Psoas muscle (tissue), 8 donors: ENCODE measurements around the gene TMEM179. TPM values are rescaled to one million over a fixed set of nuclear protein-coding genes. Genes with fewer than 3 reads are reported as not detected.

Experiments used
- ATAC-seq, 4 donors: fragments of 200-7000 bp; cut with Tn5 transposase; one replicate each; pipeline ENCODE4 v1.9.1; 2020; ENCODE audit warnings: moderate library complexity in 3 of 4, mild to moderate bottlenecking in 2 of 4
- DNase-seq, 2 donors: peaks; one replicate each; pipeline ENCODE4 v3.0.0-alpha.2; 2020
- H3K27ac ChIP-seq: fragments of 200-600 bp; one replicate; pipeline ENCODE4 v1.8.0; 2022
- H3K27me3 ChIP-seq, 3 donors: fragments of 200-600 bp in 1 of 3; one replicate each; pipeline versions ENCODE4 v1.6.1 to v1.8.0; 2013 to 2022; ENCODE audit warnings: low read length in 2 of 3, mild to moderate bottlenecking in 2 of 3, moderate library complexity in 1 of 3; ENCODE audit not compliant: insufficient read depth in 3 of 3
- H3K36me3 ChIP-seq, 2 donors: fragments of 200-600 bp in 1 of 2; one replicate each; pipeline versions ENCODE4 v1.6.1 to v1.8.0; 2013 to 2022; ENCODE audit warnings: low read depth in 1 of 2, mild to moderate bottlenecking in 1 of 2, moderate library complexity in 1 of 2; ENCODE audit not compliant: insufficient read depth in 1 of 2
- H3K4me1 ChIP-seq: fragments of 200-600 bp; one replicate; pipeline ENCODE4 v1.8.0; 2022
- H3K4me3 ChIP-seq: fragments of 200-600 bp; one replicate; pipeline ENCODE4 v1.8.0; 2022; ENCODE audit warnings: mild to moderate bottlenecking
- H3K9me3 ChIP-seq: fragments of 200-600 bp; one replicate; pipeline ENCODE4 v1.8.0; 2022
- CTCF ChIP-seq: fragments of 200-600 bp; IDR thresholded peaks from one replicate; pipeline ENCODE4 v1.8.0; 2022; ENCODE audit warnings: antibody characterized with exemption
- WGBS, 3 donors: extraction: QIAGEN DNeasy Blood & Tissue Kit; methylation state at CpG; one replicate each; pipeline versions ENCODE4 v1.1.6 to v1.1.7; 2013; 5-methylcytosine and 5-hydroxymethylcytosine counted together
- intact Hi-C, 2 donors: fragments of 100-400 bp; cut with DNase I; formaldehyde crosslinking; loops; one replicate each; pipeline versions ENCODE4 v1.11.0 to v1.14.2; 2022
- polyA plus RNA-seq, 3 donors: library from polyadenylated mRNA; stranded (reverse); fragments of 200-250 nt; gene quantifications; one replicate each; pipeline ENCODE4 v1.2.3, GENCODE V29; 2013
- total RNA-seq, 4 donors: library from RNA; stranded (reverse); fragmentation: NEBNext Ultra II Directional in 2 of 4; extraction: Animal tissue kit (Norgen Biotek cat#: 25700) in 2 of 4; gene quantifications; one replicate each; pipeline versions ENCODE4 v1.2.1 to v1.2.4, GENCODE V29; 2021 to 2023
- donor health status: healthy with polysubstance abuse.
- donor health status: DM: no; HTN: no; CAD: no; lungs with moderate emphysema.
- donor health status: Bipolar disorder and iron deficiency.
- donor health status: healthy.
- donor health status: DM: yes; HTN: yes; CAD: no.
- donor health status: DM: no; HTN: no; CAD: no.
- donor health status: DM: no; HTN: no; CAD: no.
- donor health status: DM: yes; HTN: yes; CAD: no.

The TMEM179 gene
- total and polyA plus RNA-seq, 7 donors, result 0.01 TPM; not detected in 6

DNA sequence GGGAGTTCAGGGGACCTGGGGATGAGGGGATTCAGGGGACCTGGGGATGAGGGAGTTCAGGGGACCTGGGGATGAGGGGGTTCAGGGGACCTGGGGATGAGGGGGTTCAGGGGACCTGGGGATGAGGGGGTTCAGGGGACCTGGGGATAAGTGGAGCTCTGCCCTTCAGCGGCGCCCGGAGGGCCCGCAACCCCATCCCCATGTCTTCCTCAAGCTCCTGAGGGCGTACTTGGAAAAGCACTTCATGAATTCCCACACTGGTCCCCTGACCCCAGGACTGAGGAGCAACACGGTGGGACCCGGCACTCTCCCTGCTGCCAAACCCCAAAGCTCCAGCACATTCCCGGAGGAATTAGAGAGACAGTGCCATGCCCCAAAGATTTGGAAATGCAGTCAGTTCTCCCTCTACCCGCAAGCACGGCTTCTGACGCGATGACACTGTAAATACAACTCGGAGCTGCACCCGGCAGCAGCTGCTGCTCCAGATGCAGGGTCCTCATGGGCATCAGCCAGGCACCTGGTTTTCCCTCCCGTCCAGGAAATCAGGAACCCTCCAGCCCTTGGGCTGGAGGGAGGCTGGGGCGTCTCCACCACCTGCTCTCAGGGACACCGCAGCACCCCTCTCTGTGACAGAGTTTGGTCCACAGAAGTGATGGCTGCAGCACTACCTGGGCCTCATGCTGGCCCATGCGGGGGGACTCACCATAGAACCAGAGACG is 57.8 kb downstream of the TMEM179 start:
- no peaks in the 10 kb centered on the region for H3K9me3 ChIP-seq
- DNase-seq (peak in 1 of 2 donors; percentile 15), ATAC-seq (no peak)
- 44 to 57% (median 56%) methylated on average over 15 to 19 of the region's 19 CpGs for WGBS, 3 donors
- no peak overlapping the region for H3K4me3 ChIP-seq
- intact Hi-C loops, result no loop called here
- TF ChIP-seq CTCF, result no peak
- H3K27me3 ChIP-seq, result peaks cover 0 to 79% (median 10%) of the 10 kb centered on the region in 3 donors
- H3K36me3 ChIP-seq, result no peaks in the 10 kb centered on the region
- no peak overlapping the region for H3K27ac ChIP-seq
- H3K4me1 ChIP-seq, result no peaks in the 10 kb centered on the region

DNA sequence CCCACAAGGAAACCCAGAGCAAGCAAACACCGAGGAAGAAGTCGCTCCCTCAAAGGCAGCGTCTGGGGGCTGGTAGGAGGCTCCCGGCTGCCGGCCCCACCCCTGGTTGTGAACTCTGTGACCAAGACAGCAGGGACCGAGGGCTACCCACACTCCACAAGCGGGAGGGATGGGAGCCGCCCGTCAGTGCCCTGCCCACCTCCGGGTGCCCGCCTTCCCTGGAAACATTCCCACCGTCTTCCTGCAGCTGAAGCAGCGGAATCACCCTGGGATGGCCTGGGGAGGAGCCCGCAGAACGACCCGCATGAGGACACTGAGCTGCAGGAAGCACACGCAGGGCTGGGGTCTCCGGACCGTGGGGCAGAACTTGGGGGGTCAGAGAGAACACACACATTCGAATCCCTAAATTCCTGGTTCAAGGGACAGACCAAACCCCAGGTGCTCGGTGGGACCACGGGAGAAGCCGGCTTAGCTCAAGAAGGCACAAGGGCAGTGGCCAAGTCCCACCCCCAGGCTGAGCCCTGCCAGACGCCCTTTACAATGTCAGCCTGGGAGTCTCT is 58.5 kb downstream of the TMEM179 start:
- intact Hi-C loops, result no loop called here
- WGBS, 3 donors, result 3 to 6% (median 4%) methylated on average over 24 of the region's 24 CpGs
- H3K27me3 ChIP-seq, result peaks cover 0 to 83% (median 10%) of the 10 kb centered on the region in 3 donors

GRCh38 chr14:104545151-104545941 is 59.2 kb downstream of the TMEM179 start:
- WGBS, 3 donors, result 21 to 33% (median 25%) methylated on average over 32 of the region's 32 CpGs
- H3K4me3 ChIP-seq, result no peak overlapping the region
- peaks cover 0 to 84% (median 10%) of the 10 kb centered on the region in 3 donors for H3K27me3 ChIP-seq
- DNase-seq, result peak in 1 of 2 donors; percentile 40
- no peaks in the 10 kb centered on the region for H3K4me1 ChIP-seq
- intact Hi-C loops, result no loop called here
- ATAC-seq, result no peak
- TF ChIP-seq CTCF, result no peak
- no peak overlapping the region for H3K27ac ChIP-seq
- H3K36me3 ChIP-seq, result no peaks in the 10 kb centered on the region
- H3K9me3 ChIP-seq, result no peaks in the 10 kb centered on the region

More for the DNA sequence above, 58.5 kb downstream of the TMEM179 start:
- TF ChIP-seq CTCF, result no peak
- Histone ChIP-seq H3K4me3 (no peak overlapping the region), H3K27ac (no peak overlapping the region), H3K36me3 (no peaks in the 10 kb centered on the region), H3K4me1 (no peaks in the 10 kb centered on the region), H3K9me3 (no peaks in the 10 kb centered on the region)
- DNase-seq (peak in 1 of 2 donors; percentile 26), ATAC-seq (no peak)

- no peaks in the 10 kb centered on the region for H3K4me1 ChIP-seq
- peak in 1 of 2 donors; percentile 10 for DNase-seq
- H3K27ac ChIP-seq, result no peak overlapping the region
- H3K4me3 ChIP-seq, result no peak overlapping the region
- no peaks in the 10 kb centered on the region for H3K9me3 ChIP-seq
- H3K36me3 ChIP-seq, result no peaks in the 10 kb centered on the region
- no peak for TF ChIP-seq CTCF
- no peak for ATAC-seq
- intact Hi-C loops, result no loop called here
- H3K27me3 ChIP-seq, result peaks cover 0 to 84% (median 10%) of the 10 kb centered on the region in 3 donors
- WGBS, 3 donors, result 55 to 57% (median 55%) methylated on average over 17 of the region's 17 CpGs
Measured at GRCh38 chr14:104544362-104544961, 60.1 kb downstream of the TMEM179 start.
